T-helper 2 cell treated with Interferon-gamma antibody and Interleukin-4, amounts not matched to agents 100 ng/mL and 5 ng/mL, for 36 hours (primary cell): ENCODE measurements around the gene LIME1. TPM values are rescaled to one million over a fixed set of nuclear protein-coding genes. Genes with fewer than 3 reads are reported as not detected.

Experiments used
- intact Hi-C: fragments of 100-400 bp; cut with micrococcal nuclease; formaldehyde crosslinking; loops from one replicate; pipeline ENCODE4 v1.15.1; 2023
- total RNA-seq: library from RNA; stranded (reverse); gene quantifications from 2 replicates; pipeline ENCODE4 v1.2.3, GENCODE V29; 2022

Gene LIME1
- total RNA-seq, 1 donor from 2014 or later: 185 TPM

DNA sequence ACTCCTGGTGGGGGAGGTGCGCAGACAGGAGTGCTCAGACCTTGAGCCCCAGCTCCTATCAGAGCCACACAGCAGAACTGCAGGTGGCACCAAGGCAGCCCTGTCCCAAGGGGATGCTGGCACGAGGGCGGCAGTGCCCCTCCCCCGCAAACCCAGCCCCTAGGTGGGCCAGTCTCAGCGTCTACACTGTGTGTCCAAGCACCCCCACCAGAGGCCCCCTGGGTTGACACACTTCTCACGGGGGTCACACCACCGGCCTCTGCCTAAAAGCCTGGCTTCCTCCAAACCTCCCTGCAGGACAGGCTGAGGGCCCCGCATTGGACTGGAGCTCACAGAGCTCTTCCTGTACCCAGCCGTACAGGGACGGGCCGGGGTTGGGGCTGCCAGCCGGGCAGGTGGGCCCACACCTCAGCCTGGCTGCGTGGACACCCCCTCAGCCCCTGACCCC is 11.2 kb downstream of the LIME1 start:
- intact Hi-C loops: no loop called here

- intact Hi-C loops: no loop called here
These were observed 11.8 kb downstream of the LIME1 start for GRCh38 chr20:63748070-63748933.

GRCh38 chr20:63748934-63749270 is 12.4 kb downstream of the LIME1 start:
- intact Hi-C loops: no loop called here

GRCh38 chr20:63749597-63750508 is 13.4 kb downstream of the LIME1 start:
- intact Hi-C loops: no loop called here

DNA sequence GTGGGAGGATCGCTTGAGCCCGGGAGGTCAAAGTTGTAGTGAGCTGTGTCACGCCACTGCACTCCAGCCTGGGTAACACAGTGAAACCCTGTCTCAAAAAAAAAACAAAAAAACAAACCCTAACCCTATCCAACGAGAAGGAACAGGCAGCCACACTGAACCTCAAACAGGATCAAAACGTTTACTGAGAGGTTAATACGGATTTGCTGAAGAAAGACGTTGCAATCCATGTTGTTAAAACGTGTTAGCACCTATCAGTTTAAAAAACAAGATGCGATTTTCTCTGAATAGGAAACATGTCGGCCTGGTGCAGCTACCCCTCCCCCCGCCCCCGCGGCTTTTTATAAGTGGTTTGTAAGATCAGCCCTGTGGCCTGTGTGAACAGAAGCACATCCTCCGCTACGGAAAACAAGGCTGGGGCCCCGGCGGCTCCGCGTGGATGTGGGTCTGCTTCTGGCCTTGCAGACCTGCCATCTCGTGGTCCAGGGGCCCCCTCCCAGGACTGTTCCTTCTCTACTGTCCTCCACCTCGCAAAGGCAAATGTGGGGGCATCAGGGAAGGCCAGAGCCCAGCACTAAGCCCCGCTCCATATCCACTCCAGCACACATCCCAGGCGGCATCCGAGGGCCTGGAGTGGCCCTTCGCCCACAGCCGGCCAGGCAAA is 14.5 kb downstream of the LIME1 start:
- intact Hi-C loops: no loop called here

- intact Hi-C loops: no loop called here
These were observed 15.2 kb downstream of the LIME1 start for GRCh38 chr20:63751471-63752271.

DNA sequence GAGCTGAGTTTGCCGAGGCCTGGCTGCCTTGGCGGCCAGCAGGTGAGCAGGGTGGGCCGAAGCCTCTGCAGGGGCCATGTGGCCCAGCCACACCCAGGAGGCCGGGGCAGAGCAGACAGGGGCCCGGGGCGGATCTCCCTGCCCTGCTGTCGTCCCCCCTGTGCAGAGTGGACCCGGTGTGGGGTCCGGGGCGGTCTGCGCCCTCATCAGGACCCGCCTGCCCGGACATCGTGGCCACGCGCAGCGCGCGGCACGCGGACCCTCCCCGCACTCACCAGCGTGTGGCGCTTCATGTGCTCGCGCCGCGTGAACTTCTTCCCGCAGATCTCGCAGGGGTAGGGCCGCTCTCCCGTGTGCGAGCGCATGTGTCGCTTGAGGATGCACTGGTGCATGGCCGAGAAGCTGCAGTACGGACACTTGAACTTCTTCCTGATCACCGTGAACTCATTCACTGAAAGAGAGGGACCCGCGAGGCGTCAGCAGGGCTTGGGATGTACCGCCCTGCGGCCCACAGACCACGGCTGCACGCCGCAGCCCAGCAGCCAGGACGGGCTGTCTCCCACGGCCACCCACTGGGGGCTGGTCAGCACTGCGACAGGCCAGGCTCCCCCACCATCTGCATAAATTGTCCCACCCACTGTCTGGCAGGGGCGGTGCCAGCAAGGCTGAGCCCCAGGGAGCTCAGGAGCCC is 16.1 kb downstream of the LIME1 start:
- intact Hi-C loops: no loop called here

DNA sequence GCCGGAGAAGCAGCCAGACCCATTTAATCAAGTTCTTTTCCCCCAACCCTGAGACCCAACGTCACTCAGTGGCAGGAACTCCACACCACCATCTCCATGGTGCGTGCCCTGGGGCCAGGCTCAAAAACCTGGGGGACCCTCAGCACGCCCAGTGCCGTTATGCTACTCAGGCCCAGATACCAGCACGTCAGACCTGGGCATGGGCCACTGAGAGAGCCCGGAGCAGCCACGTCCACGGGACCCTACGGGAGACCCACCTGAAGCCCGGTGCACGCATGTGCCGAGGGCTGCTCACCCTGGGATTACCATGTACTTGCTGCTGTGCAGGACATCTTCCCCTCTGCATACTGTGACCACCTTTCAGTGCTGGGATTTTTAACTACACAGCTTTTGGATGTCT is 16.9 kb downstream of the LIME1 start:
- intact Hi-C loops: no loop called here

- intact Hi-C loops: no loop called here
These were observed 17.5 kb downstream of the LIME1 start for GRCh38 chr20:63754008-63754407.

DNA sequence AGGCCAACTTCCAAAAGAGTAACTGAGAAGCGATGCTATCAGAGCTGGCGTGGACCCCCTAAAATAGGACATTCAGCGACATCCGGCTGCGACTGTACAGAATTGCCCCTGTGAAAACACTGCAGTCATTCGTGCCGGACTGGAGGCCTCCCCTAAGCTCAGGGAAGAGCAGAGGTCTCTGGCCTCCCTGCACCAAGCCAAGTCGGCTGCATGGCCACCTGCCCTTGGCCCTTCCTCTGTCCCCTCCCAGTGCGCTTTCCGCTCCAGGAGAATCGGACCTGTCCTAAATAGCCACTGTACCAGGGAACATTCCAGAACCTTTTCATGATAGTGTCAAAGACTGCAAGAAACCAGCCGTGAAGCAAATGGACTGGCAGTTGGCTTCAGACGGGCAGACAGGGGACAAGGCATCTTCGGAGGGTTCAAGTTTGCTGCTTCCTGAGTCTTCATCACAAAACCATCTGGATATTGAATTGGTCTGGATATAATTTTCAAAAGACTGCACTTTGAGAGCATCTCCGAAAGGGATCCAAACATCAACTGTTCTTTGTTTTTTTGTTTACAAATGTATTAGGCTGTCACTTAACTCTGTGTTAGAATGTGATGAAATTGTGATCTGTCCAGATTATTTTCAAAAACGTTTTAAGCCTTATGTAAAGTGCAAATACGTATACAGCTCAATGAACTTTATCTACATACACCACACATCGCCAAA is 19.6 kb downstream of the LIME1 start:
- intact Hi-C loops: no loop called here

- intact Hi-C loops: no loop called here
These were observed 20.2 kb downstream of the LIME1 start for GRCh38 chr20:63756648-63756991.

DNA sequence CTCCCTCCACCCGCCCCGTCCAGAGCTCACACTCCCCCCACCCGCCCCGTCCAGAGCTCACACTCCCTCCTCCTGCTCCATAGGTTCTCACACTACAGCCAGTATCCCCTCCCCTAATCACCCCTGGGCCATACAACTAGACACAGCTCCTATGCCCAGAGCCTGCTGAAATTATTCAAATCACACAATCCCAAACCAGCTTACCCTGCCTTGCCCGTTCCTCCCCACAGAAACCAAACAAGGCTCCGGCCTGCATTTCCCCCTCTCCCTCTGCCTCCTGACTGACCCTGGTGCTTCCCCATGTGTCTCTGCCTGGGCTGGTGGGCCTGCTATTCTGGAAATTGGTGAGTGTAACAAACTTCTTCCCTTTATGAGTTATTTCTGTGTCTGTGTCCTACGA is 21.7 kb downstream of the LIME1 start:
- intact Hi-C loops: no loop called here

GRCh38 chr20:63759377-63759901 is 23.0 kb downstream of the LIME1 start:
- intact Hi-C loops: no loop called here

- intact Hi-C loops: no loop called here
These were observed 28.8 kb downstream of the LIME1 start for GRCh38 chr20:63765082-63765873.

GRCh38 chr20:63765902-63766301 is 29.4 kb downstream of the LIME1 start:
- intact Hi-C loops: no loop called here

GRCh38 chr20:63766695-63767426 is 30.4 kb downstream of the LIME1 start:
- intact Hi-C loops: no loop called here

DNA sequence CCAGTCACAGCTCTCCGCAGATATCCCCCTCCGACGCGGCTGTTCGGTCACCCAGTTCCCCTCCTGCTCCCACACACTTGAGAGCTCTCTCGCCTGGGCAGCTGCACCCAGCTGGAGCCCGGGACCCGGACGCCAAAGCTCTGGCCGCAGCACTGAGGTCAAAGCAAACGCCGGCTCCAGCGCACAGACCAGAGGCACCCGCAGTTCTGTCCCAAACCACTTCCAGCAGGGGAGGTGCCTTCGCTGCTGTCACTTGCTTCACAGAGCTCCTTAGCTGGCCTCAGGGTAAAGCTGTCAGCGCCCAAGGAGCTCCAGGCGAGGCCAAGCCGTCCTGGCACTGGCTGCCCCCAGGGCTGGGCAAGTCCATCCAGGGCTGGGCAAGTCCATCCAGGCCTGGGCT is 31.0 kb downstream of the LIME1 start:
- intact Hi-C loops: no loop called here

- intact Hi-C loops: no loop called here
These were observed 31.4 kb downstream of the LIME1 start for GRCh38 chr20:63767886-63768285.
